Ovary (tissue), 3 donors: Measurements from ENCODE around the gene CTNNA1.

Experiments used
- EP300 ChIP-seq: sonication (generic); formaldehyde crosslinking; IDR thresholded peaks from one replicate; pipeline ENCODE4 v1.6.1; 2017; ENCODE audit warnings: antibody characterized with exemption
- POLR2A ChIP-seq: fragments of 450-650 bp; IDR thresholded peaks from one replicate; pipeline ENCODE4 v1.6.1; 2017; ENCODE audit warnings: antibody characterized with exemption, mild to moderate bottlenecking, moderate library complexity
- TF ChIP-seq, protein P1 (sequence below), 3 donors: fragments of 450-650 bp in 2 of 3; fragments of 200-600 bp in 1 of 3; IDR thresholded peaks; one replicate each; pipeline versions ENCODE4 v1.5.1 to v1.8.0; 2016 to 2022; ENCODE audit warnings: antibody characterized with exemption in 3 of 3, mild to moderate bottlenecking in 1 of 3
- donor health status: DM: no; HTN: no; CAD: no.

DNA sequence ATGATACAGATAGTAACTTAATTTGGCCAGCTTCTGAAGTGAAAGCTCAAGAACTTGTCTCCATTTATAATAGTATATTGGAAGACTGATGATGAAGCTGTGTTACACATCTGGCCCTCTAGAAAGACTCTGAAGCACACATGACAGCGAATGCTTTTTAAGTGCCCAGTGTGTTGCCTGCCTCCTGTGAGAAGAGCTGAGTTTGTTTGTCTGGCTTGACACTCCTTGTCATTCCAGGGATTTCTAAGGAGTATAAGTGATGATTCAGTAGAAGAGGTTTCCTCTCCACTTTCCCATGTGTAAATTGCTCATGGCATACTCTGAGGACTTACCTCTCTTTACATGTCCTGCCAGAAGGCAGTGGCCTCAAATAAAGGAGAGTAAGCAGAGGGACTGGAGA is 152.3 kb downstream of the CTNNA1 start:
- TF ChIP-seq EP300 (no peak), POLR2A (no peak)
- TF ChIP-seq, protein P1, sequence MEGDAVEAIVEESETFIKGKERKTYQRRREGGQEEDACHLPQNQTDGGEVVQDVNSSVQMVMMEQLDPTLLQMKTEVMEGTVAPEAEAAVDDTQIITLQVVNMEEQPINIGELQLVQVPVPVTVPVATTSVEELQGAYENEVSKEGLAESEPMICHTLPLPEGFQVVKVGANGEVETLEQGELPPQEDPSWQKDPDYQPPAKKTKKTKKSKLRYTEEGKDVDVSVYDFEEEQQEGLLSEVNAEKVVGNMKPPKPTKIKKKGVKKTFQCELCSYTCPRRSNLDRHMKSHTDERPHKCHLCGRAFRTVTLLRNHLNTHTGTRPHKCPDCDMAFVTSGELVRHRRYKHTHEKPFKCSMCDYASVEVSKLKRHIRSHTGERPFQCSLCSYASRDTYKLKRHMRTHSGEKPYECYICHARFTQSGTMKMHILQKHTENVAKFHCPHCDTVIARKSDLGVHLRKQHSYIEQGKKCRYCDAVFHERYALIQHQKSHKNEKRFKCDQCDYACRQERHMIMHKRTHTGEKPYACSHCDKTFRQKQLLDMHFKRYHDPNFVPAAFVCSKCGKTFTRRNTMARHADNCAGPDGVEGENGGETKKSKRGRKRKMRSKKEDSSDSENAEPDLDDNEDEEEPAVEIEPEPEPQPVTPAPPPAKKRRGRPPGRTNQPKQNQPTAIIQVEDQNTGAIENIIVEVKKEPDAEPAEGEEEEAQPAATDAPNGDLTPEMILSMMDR (IDR thresholded peaks at IDR 0.05) = no peak
